Measurements from ENCODE around the gene NAA10.
"Not testable (repeated sequence)": the region's sequence is repeated elsewhere in the genome, so short reads cannot be mapped to it uniquely, and the experiment has no call there.

NAA10 gene

DNA sequence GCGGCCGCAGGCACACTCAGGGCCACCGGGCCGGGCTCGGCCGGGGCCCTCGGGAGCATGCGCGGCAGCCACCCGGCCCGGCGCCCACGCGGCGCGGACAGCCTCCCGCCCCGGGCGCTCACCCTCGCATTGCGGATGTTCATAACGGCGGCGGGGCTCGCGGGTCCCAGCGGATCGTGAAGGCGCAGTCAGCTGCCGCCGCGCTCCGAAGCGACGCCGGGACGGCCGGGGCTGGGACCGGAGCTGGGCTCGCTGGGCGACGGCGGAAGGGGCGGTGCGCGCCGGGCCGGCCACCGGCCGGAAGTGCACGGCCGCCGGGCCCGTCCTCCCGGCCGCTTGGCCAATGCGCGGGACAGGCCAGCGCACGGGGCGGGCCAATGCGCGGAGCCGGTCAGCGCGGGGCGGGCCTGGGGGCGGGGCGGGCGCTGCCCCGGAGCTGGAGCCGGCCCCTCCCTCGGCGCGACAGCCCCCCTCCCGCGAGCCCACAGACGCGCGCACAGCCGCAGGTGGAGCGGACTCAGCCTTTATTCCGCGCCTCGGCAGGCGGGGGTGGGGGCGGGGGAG is at the start of gene NAA10:
NAA10 (minus strand) TSS at position 276 of the 564 bp plus-strand sequence; CDS start at position 143, 133 bp downstream.
- H3K36me3 ChIP-seq = peaks cover 27% of the 10 kb centered on the region
- peak; percentile 15 for TF ChIP-seq CTCF (IDR thresholded peaks at IDR 0.05)
- H3K9me3 ChIP-seq = no peaks in the 10 kb centered on the region
- H3K4me1 ChIP-seq (ENCODE audit: control insufficient read depth in 1 of 2, insufficient read depth in 1 of 2, low read depth in 1 of 2, low read length in 1 of 2) = peaks cover 10 to 16% of the 10 kb centered on the region in 2 experiments
- peak within 1 kb of the TSS; percentile 61 to 69 for H3K4me3 ChIP-seq (ENCODE audit: low read depth in 1 of 2, low read length in 1 of 2)
- H3K27ac ChIP-seq = peak within 1 kb of the TSS; percentile 78
- H3K27me3 ChIP-seq = no peaks in the 10 kb centered on the region

DNA sequence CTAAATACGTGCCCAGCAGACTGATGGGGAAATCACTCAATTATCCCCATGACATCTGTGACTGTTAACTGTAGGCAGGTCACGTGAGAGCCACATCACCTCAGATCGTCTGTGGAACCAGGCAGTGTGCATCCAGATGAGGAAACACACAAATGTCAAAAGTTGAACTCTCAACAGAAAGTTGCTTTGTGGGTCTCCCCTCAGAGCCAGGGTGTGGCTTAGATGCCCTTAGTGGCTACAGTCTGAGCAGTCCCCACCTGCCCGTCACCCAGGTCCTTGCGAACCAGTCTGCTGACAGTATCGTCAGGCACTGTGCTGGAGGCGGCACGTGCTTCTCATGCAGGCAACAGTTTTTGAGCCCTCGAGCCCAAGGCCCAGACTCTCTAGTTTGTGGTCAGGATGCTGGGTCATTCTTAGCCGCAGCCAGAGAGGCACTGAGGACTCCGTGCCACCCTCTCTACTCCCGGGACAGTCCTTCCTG is 48.5 kb upstream of the NAA10 start:
- Histone ChIP-seq H3K36me3 (no peaks in the 10 kb centered on the region), H3K27ac (peak overlapping the region; percentile 88), H3K9me3 (no peaks in the 10 kb centered on the region), H3K27me3 (no peaks in the 10 kb centered on the region), H3K4me3 (ENCODE audit: low read depth in 1 of 2, low read length in 1 of 2) (no peak overlapping the region), H3K4me1 (ENCODE audit: control insufficient read depth in 1 of 2, insufficient read depth in 1 of 2, low read depth in 1 of 2, low read length in 1 of 2) (peaks cover 46 to 48% of the 10 kb centered on the region in 2 experiments)
- TF ChIP-seq CTCF (IDR thresholded peaks at IDR 0.05) = no peak

DNA sequence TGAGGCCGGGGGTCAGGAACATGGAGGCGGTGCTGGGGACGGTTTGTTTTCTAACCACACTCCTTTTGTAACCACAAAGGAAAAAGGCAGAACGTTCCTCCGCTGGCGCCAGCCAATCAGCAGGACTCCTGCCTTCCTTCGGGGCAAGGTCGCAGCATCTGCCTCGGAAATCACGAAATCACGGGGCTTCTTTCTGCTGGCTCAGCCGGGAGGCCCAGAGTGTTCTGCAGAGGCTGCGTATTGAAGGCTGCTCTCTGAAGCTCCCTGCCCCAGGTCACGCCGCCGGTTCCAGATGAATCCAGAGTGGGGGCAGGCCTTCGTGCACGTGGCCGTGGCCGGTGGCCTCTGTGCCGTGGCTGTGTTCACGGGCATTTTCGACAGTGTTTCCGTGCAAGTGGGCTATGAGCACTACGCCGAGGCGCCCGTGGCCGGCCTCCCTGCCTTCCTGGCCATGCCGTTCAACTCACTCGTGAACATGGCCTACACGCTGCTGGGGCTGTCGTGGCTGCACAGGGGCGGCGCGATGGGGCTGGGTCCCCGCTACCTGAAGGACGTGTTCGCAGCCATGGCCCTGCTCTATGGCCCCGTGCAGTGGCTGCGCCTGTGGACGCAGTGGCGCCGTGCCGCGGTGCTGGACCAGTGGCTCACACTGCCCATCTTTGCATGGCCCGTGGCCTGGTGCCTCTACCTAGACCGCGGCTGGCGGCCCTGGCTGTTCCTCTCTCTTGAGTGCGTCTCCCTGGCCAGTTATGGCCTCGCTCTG is 47.1 kb upstream of the NAA10 start:
- H3K27ac ChIP-seq = peak overlapping the region; percentile 88
- H3K36me3 ChIP-seq = no peaks in the 10 kb centered on the region
- H3K4me3 ChIP-seq (ENCODE audit: low read depth in 1 of 2, low read length in 1 of 2) = peak overlapping the region; percentile 39 to 49
- peaks cover 46 to 48% of the 10 kb centered on the region in 2 experiments for H3K4me1 ChIP-seq (ENCODE audit: control insufficient read depth in 1 of 2, insufficient read depth in 1 of 2, low read depth in 1 of 2, low read length in 1 of 2)
- H3K27me3 ChIP-seq = no peaks in the 10 kb centered on the region
- TF ChIP-seq CTCF (IDR thresholded peaks at IDR 0.05) = no peak
- H3K9me3 ChIP-seq = no peaks in the 10 kb centered on the region

- Histone ChIP-seq H3K4me1 (ENCODE audit: control insufficient read depth in 1 of 2, insufficient read depth in 1 of 2, low read depth in 1 of 2, low read length in 1 of 2) (peaks cover 46 to 48% of the 10 kb centered on the region in 2 experiments), H3K27ac (peak overlapping the region; percentile 88), H3K9me3 (no peaks in the 10 kb centered on the region), H3K4me3 (ENCODE audit: low read depth in 1 of 2, low read length in 1 of 2) (peak overlapping the region; percentile 39 to 49), H3K27me3 (no peaks in the 10 kb centered on the region), H3K36me3 (no peaks in the 10 kb centered on the region)
- TF ChIP-seq CTCF (IDR thresholded peaks at IDR 0.05) = no peak
These were observed 46.4 kb upstream of the NAA10 start for GRCh38 chrX:153981231-153981630.

GRCh38 chrX:153980394-153980793 is 45.6 kb upstream of the NAA10 start:
- not testable (repeated sequence) for H3K27me3 ChIP-seq; H3K9me3 ChIP-seq; H3K36me3 ChIP-seq; H3K4me3 ChIP-seq (ENCODE audit: low read depth in 1 of 2, low read length in 1 of 2)
- Histone ChIP-seq H3K27ac (peak overlapping the region; percentile 88), H3K4me1 (ENCODE audit: control insufficient read depth in 1 of 2, insufficient read depth in 1 of 2, low read depth in 1 of 2, low read length in 1 of 2) (peaks cover 44 to 46% of the 10 kb centered on the region in 2 experiments)

- Histone ChIP-seq H3K4me3 (ENCODE audit: low read depth in 1 of 2, low read length in 1 of 2) (peak overlapping the region; percentile 21 to 99), H3K36me3 (no peaks in the 10 kb centered on the region), H3K27ac (peak overlapping the region; percentile 99), H3K9me3 (no peaks in the 10 kb centered on the region), H3K27me3 (no peaks in the 10 kb centered on the region), H3K4me1 (ENCODE audit: control insufficient read depth in 1 of 2, insufficient read depth in 1 of 2, low read depth in 1 of 2, low read length in 1 of 2) (peaks cover 24 to 30% of the 10 kb centered on the region in 2 experiments)
- TF ChIP-seq CTCF (IDR thresholded peaks at IDR 0.05) = no peak
These were observed 40.0 kb upstream of the NAA10 start for GRCh38 chrX:153974726-153975286.

Measured in neutrophil (primary cell).